Progenitor cell of endocrine pancreas (in vitro differentiated cells): ENCODE results near the gene TM9SF2. TPM values are rescaled to one million over a fixed set of nuclear protein-coding genes. Genes with fewer than 3 reads are reported as not detected.
"Not testable (repeated sequence)": the region's sequence is repeated elsewhere in the genome, so short reads cannot be mapped to it uniquely, and the experiment has no call there.

Source experiments
- DNase-seq: peaks from one replicate; pipeline ENCODE4 v3.0.0; 2021; ENCODE audit warnings: low spot score; ENCODE audit not compliant: unreplicated experiment
- H3K27ac Mint-ChIP-seq: 2 replicates; pipeline ENCODE4 v1.8.0; 2021; ENCODE audit warnings: mild to moderate bottlenecking, moderate library complexity, mixed read lengths
- H3K27me3 Mint-ChIP-seq: 2 replicates; pipeline ENCODE4 v1.8.0; 2021; ENCODE audit warnings: mixed read lengths
- H3K36me3 Mint-ChIP-seq: 2 replicates; pipeline ENCODE4 v1.8.0; 2022; ENCODE audit warnings: mixed read lengths; ENCODE audit not compliant: insufficient read depth
- H3K4me1 Mint-ChIP-seq: 2 replicates; pipeline ENCODE4 v1.8.0; 2021; ENCODE audit warnings: low read depth, mixed read lengths
- H3K4me3 Mint-ChIP-seq: 2 replicates; pipeline ENCODE4 v1.8.0; 2021; ENCODE audit warnings: low read depth, mild to moderate bottlenecking, moderate library complexity, mixed read lengths
- H3K9me3 Mint-ChIP-seq: 2 replicates; pipeline ENCODE4 v1.8.0; 2021; ENCODE audit warnings: low read depth, mixed read lengths
- CTCF ChIP-seq: fragments of 200-600 bp; sonication (generic); IDR thresholded peaks from one replicate; pipeline ENCODE4 v1.5.0; 2021; ENCODE audit warnings: antibody characterized with exemption, mild to moderate bottlenecking; ENCODE audit not compliant: unreplicated experiment
- total RNA-seq: library from RNA; stranded (reverse); gene quantifications from 2 replicates; pipeline ENCODE4 v1.2.1, GENCODE V29; 2021

TM9SF2 gene
- total RNA-seq, 1 donor from 2014 or later, result 109 TPM

- H3K9me3 Mint-ChIP-seq, result no peaks in the 10 kb centered on the region
- no peak for DNase-seq
Measured at GRCh38 chr13:99481366-99481765, 19.9 kb upstream of the TM9SF2 start.

GRCh38 chr13:99484473-99484872, 16.8 kb upstream of the TM9SF2 start:
- H3K27ac Mint-ChIP-seq, result no peak overlapping the region
- H3K4me1 Mint-ChIP-seq, result no peaks in the 10 kb centered on the region
- TF ChIP-seq CTCF, result no peak

More at GRCh38 chr13:99481366-99481765, 19.9 kb upstream of the TM9SF2 start:
- TF ChIP-seq CTCF, result no peak
- H3K4me1 Mint-ChIP-seq, result no peaks in the 10 kb centered on the region
- no peak overlapping the region for H3K4me3 Mint-ChIP-seq
- no peaks in the 10 kb centered on the region for H3K36me3 Mint-ChIP-seq
- H3K27me3 Mint-ChIP-seq, result peaks cover 11% of the 10 kb centered on the region
- no peak overlapping the region for H3K27ac Mint-ChIP-seq

GRCh38 chr13:99486996-99487395, 14.3 kb upstream of the TM9SF2 start:
- H3K36me3 Mint-ChIP-seq, result no peaks in the 10 kb centered on the region
- no peak overlapping the region for H3K4me3 Mint-ChIP-seq
- H3K27ac Mint-ChIP-seq, result no peak overlapping the region
- H3K9me3 Mint-ChIP-seq, result peaks cover 3% of the 10 kb centered on the region
- DNase-seq, result no peak
- no peaks in the 10 kb centered on the region for H3K4me1 Mint-ChIP-seq
- H3K27me3 Mint-ChIP-seq, result peaks cover 14% of the 10 kb centered on the region
- no peak for TF ChIP-seq CTCF

More at GRCh38 chr13:99484473-99484872, 16.8 kb upstream of the TM9SF2 start:
- Mint-ChIP-seq H3K9me3 (peaks cover 3% of the 10 kb centered on the region), H3K36me3 (no peaks in the 10 kb centered on the region), H3K4me3 (no peak overlapping the region), H3K27me3 (peaks cover 14% of the 10 kb centered on the region)
- DNase-seq, result no peak

GRCh38 chr13:99489028-99489427, 12.2 kb upstream of the TM9SF2 start:
- DNase-seq, result no peak
- TF ChIP-seq CTCF, result no peak
- Mint-ChIP-seq H3K4me3 (no peak overlapping the region), H3K9me3 (peaks cover 3% of the 10 kb centered on the region), H3K27ac (no peak overlapping the region), H3K36me3 (no peaks in the 10 kb centered on the region), H3K4me1 (no peaks in the 10 kb centered on the region), H3K27me3 (peaks cover 9% of the 10 kb centered on the region)

GRCh38 chr13:99491750-99492149, 9.5 kb upstream of the TM9SF2 start:
- not testable (repeated sequence) for H3K27ac Mint-ChIP-seq, H3K4me3 Mint-ChIP-seq, DNase-seq, H3K4me1 Mint-ChIP-seq, H3K9me3 Mint-ChIP-seq, H3K36me3 Mint-ChIP-seq
- H3K27me3 Mint-ChIP-seq, result peaks cover 14% of the 10 kb centered on the region

- Mint-ChIP-seq H3K27ac (no peak overlapping the region), H3K9me3 (peaks cover 4% of the 10 kb centered on the region), H3K4me3 (no peak overlapping the region), H3K27me3 (peaks cover 12% of the 10 kb centered on the region), H3K36me3 (peaks cover 3% of the 10 kb centered on the region), H3K4me1 (peaks cover 11% of the 10 kb centered on the region)
- no peak for DNase-seq
- TF ChIP-seq CTCF, result no peak
Measured at GRCh38 chr13:99495466-99496183, 5.6 kb upstream of the TM9SF2 start.
